Measurements from ENCODE around the gene SUOX.
"Not testable (repeated sequence)": the region's sequence is repeated elsewhere in the genome, so short reads cannot be mapped to it uniquely, and the experiment has no call there.

Gene SUOX

DNA sequence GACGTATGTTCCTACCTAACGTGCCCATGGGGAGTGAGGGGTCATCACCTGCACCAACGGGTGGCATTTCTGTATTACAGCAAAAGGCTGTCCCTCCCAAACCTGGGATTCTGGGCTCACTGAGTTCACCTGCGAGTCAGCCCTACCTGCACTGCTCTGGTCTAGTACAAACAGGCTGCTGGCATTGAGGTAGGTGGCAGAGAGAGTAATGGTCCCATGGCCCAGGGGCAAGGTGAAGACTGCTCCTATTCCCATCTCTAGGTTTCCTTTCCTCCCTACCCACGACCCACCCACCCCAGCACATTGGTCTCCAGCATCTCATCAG, 421 bp downstream of the SUOX start:
- ChIA-PET POLR2A (interaction anchor here (0.8 to 3.1 kb wide), 13 partner anchors 9 to 192 kb away, joined by 3 to 27 read pairs (median 6); partner anchors contain the start of genes RAB5B and SMARCC2), CTCF (interaction anchor here (0.7 to 2.6 kb wide), 5 partner anchors 10 to 57 kb away, joined by 3 to 14 read pairs (median 4); no protein-coding TSS in a partner anchor)
- no peak for TF ChIP-seq HDGF (IDR thresholded peaks at IDR 0.05; ENCODE audit: borderline replicate concordance)
- TF ChIP-seq NFRKB (IDR thresholded peaks at IDR 0.05), result no peak
- no peak for TF ChIP-seq LEF1 (IDR thresholded peaks at IDR 0.05; ENCODE audit: borderline replicate concordance)
- TF ChIP-seq TARDBP (IDR thresholded peaks at IDR 0.05), result no peak
- TF ChIP-seq FOXA1 (IDR thresholded peaks at IDR 0.05), result no peak
- no peak for TF ChIP-seq FOXK2 (IDR thresholded peaks at IDR 0.05)
- TF ChIP-seq SUZ12 (IDR thresholded peaks at IDR 0.05), result no peak
- no peak for TF ChIP-seq BHLHE40 (IDR thresholded peaks at IDR 0.05; ENCODE audit: borderline replicate concordance)
- no peak for TF ChIP-seq ZNF384 (IDR thresholded peaks at IDR 0.05)
- no peak for TF ChIP-seq L3MBTL2 (conservative IDR thresholded peaks at IDR 0.05)
- TF ChIP-seq FOXM1 (IDR thresholded peaks at IDR 0.05; ENCODE audit: borderline replicate concordance), result no peak
- no peak for TF ChIP-seq SP1 (IDR thresholded peaks at IDR 0.05)
- TF ChIP-seq ARNT (IDR thresholded peaks at IDR 0.05), result no peak
- TF ChIP-seq, protein P1, sequence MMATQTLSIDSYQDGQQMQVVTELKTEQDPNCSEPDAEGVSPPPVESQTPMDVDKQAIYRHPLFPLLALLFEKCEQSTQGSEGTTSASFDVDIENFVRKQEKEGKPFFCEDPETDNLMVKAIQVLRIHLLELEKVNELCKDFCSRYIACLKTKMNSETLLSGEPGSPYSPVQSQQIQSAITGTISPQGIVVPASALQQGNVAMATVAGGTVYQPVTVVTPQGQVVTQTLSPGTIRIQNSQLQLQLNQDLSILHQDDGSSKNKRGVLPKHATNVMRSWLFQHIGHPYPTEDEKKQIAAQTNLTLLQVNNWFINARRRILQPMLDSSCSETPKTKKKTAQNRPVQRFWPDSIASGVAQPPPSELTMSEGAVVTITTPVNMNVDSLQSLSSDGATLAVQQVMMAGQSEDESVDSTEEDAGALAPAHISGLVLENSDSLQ (IDR thresholded peaks at IDR 0.05), result no peak
- TF ChIP-seq ELF4 (IDR thresholded peaks at IDR 0.05), result no peak
- TF ChIP-seq CTBP1 (IDR thresholded peaks at IDR 0.05; ENCODE audit: borderline replicate concordance), result no peak
- DNase-seq (ENCODE audit: extremely low spot score), result no peak

DNA sequence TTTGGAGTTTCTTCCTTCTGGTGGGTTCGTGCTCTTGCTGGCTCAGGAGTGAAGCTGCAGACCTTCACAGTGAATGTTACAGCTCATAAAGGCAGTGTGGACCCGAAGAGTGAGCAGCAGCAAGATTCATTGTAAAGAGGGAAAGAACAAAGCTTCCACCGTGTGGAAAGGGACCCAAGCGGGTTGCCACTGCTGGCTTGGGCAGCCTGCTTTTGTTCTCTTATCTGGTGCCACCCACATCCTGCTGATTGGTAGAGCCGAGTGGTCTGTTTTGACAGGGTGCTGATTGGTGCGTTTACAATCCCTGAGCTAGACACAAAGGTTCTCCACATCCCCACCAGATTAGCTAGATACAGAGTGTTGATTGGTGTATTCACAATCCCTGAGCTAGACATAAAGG, 2.4 kb downstream of the SUOX start:
- CTCF ChIA-PET, result interaction anchor here (1.6 kb wide), 1 partner anchor 25 kb away, joined by 3 read pairs; no protein-coding TSS in a partner anchor
- POLR2A ChIA-PET; DNase-seq (ENCODE audit: extremely low spot score): not testable (repeated sequence)

DNA sequence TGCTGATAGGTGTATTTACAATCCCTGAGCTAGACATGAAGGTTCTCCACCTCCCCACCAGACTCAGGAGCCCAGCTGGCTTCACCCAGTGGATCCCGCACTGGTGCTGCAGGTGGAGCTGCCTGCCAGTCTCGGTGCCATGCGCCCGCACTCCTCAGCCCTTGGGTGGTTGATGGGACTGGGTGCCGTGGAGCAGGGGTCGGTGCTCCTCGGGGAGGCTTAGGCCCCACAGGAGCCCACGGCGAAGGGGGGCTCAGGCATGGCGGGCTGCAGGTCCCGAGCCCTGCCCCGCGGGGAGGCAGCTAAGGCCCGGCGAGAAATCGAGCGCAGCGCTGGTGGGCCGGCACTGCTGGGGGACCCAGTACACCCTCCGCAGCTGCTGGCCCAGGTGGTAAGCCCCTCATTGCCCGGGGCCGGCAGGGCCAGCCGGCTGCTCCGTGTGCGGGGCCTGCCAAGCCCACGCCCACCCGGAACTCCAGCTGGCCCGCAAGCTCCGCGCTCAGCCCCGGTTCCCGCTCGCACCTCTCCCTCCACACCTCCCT, 3.0 kb downstream of the SUOX start:
- CTCF ChIA-PET, result interaction anchor here (1.6 kb wide), 1 partner anchor 25 kb away, joined by 3 read pairs; no protein-coding TSS in a partner anchor
- POLR2A ChIA-PET; DNase-seq (ENCODE audit: extremely low spot score): not testable (repeated sequence)

DNA sequence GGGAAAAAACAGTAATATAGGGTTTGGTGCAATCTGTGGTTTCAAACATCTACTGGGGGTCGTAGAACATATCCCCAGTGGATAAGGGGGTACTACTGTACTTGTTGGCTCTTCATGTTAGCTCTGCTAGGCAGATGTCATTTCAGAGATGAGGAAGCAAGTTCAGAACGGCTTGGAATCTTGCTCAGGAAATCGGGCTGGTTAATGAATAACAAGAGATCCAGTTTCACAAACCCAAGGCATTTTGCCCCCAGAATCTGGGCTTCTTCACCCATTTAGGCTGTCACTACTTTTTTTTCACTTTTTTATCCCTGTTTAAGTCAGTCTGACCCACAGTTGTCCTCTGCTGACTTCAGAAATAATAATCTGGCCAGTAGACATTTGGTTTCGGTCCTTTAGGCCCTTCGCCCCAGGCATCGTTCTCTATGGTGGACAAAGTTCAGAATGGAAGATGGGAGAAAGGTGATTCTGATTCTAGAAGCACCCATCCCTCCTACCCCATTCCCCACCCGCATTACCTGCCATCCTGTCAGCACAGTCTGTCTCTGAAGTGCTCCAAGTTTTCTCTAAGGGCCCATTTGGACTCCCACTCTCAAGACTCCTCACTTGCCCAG, 4.5 kb downstream of the SUOX start:
- CTCF ChIA-PET, result no interaction called here
- POLR2A ChIA-PET, result no interaction called here
- no peak for DNase-seq (ENCODE audit: extremely low spot score)
- TF ChIP-seq LEF1 (IDR thresholded peaks at IDR 0.05; ENCODE audit: borderline replicate concordance) (no peak), BHLHE40 (IDR thresholded peaks at IDR 0.05; ENCODE audit: borderline replicate concordance) (no peak), NFRKB (IDR thresholded peaks at IDR 0.05) (no peak), TARDBP (IDR thresholded peaks at IDR 0.05) (no peak), SUZ12 (IDR thresholded peaks at IDR 0.05) (no peak), ARNT (IDR thresholded peaks at IDR 0.05) (no peak), L3MBTL2 (conservative IDR thresholded peaks at IDR 0.05) (no peak)

DNA sequence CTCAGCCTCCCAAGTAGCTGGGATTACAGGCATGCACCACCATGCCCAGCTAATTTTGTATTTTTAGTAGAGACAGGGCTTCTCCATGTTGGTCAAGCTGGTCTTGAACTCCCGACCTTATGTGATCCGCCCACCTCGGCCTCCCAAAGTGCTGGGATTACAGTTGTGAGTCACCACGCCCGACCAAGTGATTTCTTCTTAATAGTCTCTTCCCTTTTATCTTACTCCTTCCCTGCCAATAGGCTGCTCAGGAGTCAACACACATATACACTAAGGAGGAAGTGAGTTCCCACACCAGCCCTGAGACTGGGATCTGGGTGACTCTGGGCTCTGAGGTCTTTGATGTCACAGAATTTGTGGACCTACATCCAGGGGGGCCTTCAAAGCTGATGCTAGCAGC, 6.3 kb downstream of the SUOX start:
- POLR2A ChIA-PET; DNase-seq (ENCODE audit: extremely low spot score); CTCF ChIA-PET: not testable (repeated sequence)

DNA sequence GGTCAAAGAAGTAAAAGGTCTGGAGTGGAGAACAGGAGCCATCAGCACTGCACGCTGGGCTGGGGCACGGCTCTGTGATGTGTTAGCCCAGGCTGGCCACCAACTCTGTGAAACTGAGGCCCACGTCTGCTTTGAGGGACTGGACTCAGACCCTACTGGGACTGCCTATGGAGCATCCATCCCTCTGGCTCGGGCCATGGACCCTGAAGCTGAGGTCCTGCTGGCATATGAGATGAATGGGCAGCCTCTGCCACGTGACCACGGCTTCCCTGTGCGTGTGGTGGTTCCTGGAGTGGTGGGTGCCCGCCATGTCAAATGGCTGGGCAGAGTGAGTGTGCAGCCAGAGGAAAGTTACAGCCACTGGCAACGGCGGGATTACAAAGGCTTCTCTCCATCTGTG, 7.1 kb downstream of the SUOX start:
- TF ChIP-seq FOXA1 (IDR thresholded peaks at IDR 0.05) (no peak), ELF4 (IDR thresholded peaks at IDR 0.05) (no peak), NFRKB (IDR thresholded peaks at IDR 0.05) (no peak), SUZ12 (IDR thresholded peaks at IDR 0.05) (no peak), TARDBP (IDR thresholded peaks at IDR 0.05) (no peak), ARNT (IDR thresholded peaks at IDR 0.05) (no peak), L3MBTL2 (conservative IDR thresholded peaks at IDR 0.05) (no peak), FOXM1 (IDR thresholded peaks at IDR 0.05; ENCODE audit: borderline replicate concordance) (no peak), HDGF (IDR thresholded peaks at IDR 0.05; ENCODE audit: borderline replicate concordance) (no peak), ZNF384 (IDR thresholded peaks at IDR 0.05) (no peak), LEF1 (IDR thresholded peaks at IDR 0.05; ENCODE audit: borderline replicate concordance) (no peak), CTBP1 (IDR thresholded peaks at IDR 0.05; ENCODE audit: borderline replicate concordance) (no peak), FOXK2 (IDR thresholded peaks at IDR 0.05) (no peak), SP1 (IDR thresholded peaks at IDR 0.05) (no peak)
- TF ChIP-seq, protein P1 (IDR thresholded peaks at IDR 0.05), result no peak
- POLR2A ChIA-PET, result no interaction called here
- DNase-seq (ENCODE audit: extremely low spot score), result no peak
- CTCF ChIA-PET, result no interaction called here

DNA sequence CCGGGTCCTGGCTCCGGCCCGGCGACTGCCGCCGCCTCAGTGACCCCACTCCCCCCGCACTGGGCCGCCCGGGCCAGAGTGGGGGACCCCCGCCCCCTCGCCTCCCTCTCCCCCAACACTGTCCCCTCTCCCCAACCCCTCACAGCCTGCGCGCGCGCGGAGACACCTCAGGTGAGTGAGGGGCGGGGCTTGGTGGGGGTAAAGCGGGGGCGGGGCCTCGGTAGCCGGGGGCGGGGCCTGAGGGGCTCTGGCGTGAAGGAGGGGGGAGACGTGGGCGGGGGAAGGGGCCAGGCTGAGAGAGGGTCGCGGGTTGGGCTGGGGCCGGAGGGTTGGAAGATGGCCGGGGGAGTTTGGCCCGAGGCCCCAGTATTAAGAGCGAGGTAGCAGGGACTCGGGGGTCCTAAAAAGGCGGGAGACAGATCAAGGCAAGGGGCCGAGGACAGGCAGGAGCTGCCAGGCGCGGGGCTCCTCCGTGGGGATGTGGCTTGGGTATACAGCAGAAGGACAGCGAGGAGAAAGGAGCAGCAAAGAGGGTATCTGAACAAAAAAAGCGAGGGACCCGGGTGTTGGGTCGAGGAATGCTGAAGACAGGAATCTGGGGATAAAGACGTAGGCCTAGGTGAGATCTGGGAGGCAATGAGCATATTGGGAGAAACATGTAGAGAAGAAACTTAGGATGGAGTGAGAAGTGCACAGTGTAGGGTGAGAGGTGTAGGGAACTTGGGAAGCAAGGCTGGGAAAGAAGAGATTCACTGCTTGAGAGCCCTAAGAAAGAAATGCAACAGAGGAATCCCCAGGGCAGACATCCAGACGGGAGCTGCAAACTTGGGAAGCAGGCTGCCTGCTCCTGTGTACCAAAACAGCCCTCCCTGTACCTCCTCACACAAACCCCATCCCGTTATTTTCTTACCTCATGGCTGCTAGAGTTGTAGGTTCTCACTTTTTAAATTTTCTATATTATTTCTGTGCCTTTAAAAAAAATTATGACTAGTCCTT, 10.8 kb downstream of the SUOX start:
- CTCF ChIA-PET, result interaction anchor here (0.5 to 1.4 kb wide), 3 partner anchors 11 to 52 kb away, joined by 3 to 8 read pairs (median 3); partner anchors contain the start of gene SUOX
- POLR2A ChIA-PET, result interaction anchor here (0.6 to 2.0 kb wide), 8 partner anchors 11 to 190 kb away, joined by 3 to 27 read pairs (median 4); partner anchors contain the start of genes ORMDL2, PA2G4, SARNP and SUOX
- peak; percentile 69 for TF ChIP-seq L3MBTL2 (conservative IDR thresholded peaks at IDR 0.05)
- no peak for TF ChIP-seq FOXA1 (IDR thresholded peaks at IDR 0.05)
- no peak for TF ChIP-seq ELF4 (IDR thresholded peaks at IDR 0.05)
- peak; percentile 75 for DNase-seq (ENCODE audit: extremely low spot score)
